GM21360 (cell line): ENCODE measurements around the gene PDIA2.

ENCODE experiments used
- ATAC-seq: cut with Tn5 transposase; IDR thresholded peaks from one replicate; pipeline ENCODE4 v1.9.1; 2021; ENCODE audit warnings: mild to moderate bottlenecking, moderate library complexity; ENCODE audit not compliant: unreplicated experiment

Gene PDIA2

GRCh38 chr16:279531-279930 is 3.4 kb upstream of the PDIA2 start:
- no peak for ATAC-seq

GRCh38 chr16:280005-280460 is 2.9 kb upstream of the PDIA2 start:
- ATAC-seq, result no peak

- ATAC-seq, result no peak
Measured at GRCh38 chr16:280552-280951, 2.4 kb upstream of the PDIA2 start, which contains the start of gene ARHGDIG. TSS of gene ARHGDIG (plus strand) at chr16:280591. CDS start at chr16:280681, 90 bp downstream.

- ATAC-seq, result no peak
Measured at GRCh38 chr16:280991-281659, 1.8 kb upstream of the PDIA2 start.

- no peak for ATAC-seq
Measured at GRCh38 chr16:281660-282255, 1.2 kb upstream of the PDIA2 start.

- no peak for ATAC-seq
Measured at GRCh38 chr16:282491-282890, 473 bp upstream of the PDIA2 start.

GRCh38 chr16:284204-285120 is 1.5 kb downstream of the PDIA2 start:
- no peak for ATAC-seq

GRCh38 chr16:285146-286055 is 2.4 kb downstream of the PDIA2 start:
- ATAC-seq, result no peak

- ATAC-seq, result no peak
Measured at GRCh38 chr16:286491-287297, 3.7 kb downstream of the PDIA2 start.

GRCh38 chr16:287298-287811 is 4.4 kb downstream of the PDIA2 start:
- no peak for ATAC-seq

GRCh38 chr16:287981-288920 is 5.3 kb downstream of the PDIA2 start:
- no peak for ATAC-seq

- no peak for ATAC-seq
Measured at GRCh38 chr16:289395-289997, 6.5 kb downstream of the PDIA2 start.

GRCh38 chr16:290015-290680 is 7.2 kb downstream of the PDIA2 start:
- no peak for ATAC-seq

- ATAC-seq, result no peak
Measured at GRCh38 chr16:290681-291405, 7.9 kb downstream of the PDIA2 start.

- no peak for ATAC-seq
Measured at GRCh38 chr16:291539-291938, 8.6 kb downstream of the PDIA2 start.

GRCh38 chr16:293043-293775 is 10.2 kb downstream of the PDIA2 start:
- ATAC-seq, result no peak
